H1 (cell line): ENCODE results near the gene BCL11A. TPM values are rescaled to one million over a fixed set of nuclear protein-coding genes. Genes with fewer than 3 reads are reported as not detected.

Experiments
- CTCF ChIA-PET: fragments of 300-600 bp; sonication (Branson Sonifier 250); formaldehyde crosslinking; loops from one replicate; lab custom pipeline; 2021; ENCODE audit not compliant: partially characterized antibody; lab: Charles Lee
- POLR2A ChIA-PET: fragments of 300-600 bp; sonication (Branson Sonifier 250); formaldehyde crosslinking; loops from one replicate; lab custom pipeline; 2021; ENCODE audit warnings: inconsistent platforms; ENCODE audit not compliant: partially characterized antibody; lab: Charles Lee
- DNase-seq, 2 experiments: peaks; one replicate each; pipeline versions ENCODE4 v3.0.0 to v3.0.0-alpha.2; 2010 to 2022; ENCODE audit warnings: low spot score in 2 of 2, low read depth in 1 of 2, mixed read lengths in 1 of 2
- FAIRE-seq: peaks from 2 replicates; lab custom pipeline; 2011; peaks lifted over from hg19 to GRCh38; lab: Jason Lieb, UNC
- H2AFZ ChIP-seq: 2 replicates; pipeline ENCODE4 v1.8.1; 2012; ENCODE audit warnings: low read length, inconsistent platforms
- H2AK5ac ChIP-seq: 2 replicates; pipeline ENCODE4 v1.6.1; 2013; ENCODE audit warnings: low read depth, low read length
- H2BK120ac ChIP-seq: replicated peaks from 2 replicates; pipeline ENCODE3; 2013; ENCODE audit warnings: low read depth, low read length, inconsistent platforms
- H2BK12ac ChIP-seq: 2 replicates; pipeline ENCODE4 v1.6.1; 2013; ENCODE audit warnings: low read depth, low read length
- H2BK15ac ChIP-seq: 2 replicates; pipeline ENCODE4 v1.6.1; 2013; ENCODE audit warnings: low read length
- H2BK20ac ChIP-seq: 2 replicates; pipeline ENCODE4 v1.6.1; 2013; ENCODE audit warnings: low read length
- H2BK5ac ChIP-seq: 2 replicates; pipeline ENCODE4 v1.6.1; 2013; ENCODE audit warnings: low read depth, low read length
- H3K14ac ChIP-seq: 2 replicates; pipeline ENCODE4 v1.6.1; 2013; ENCODE audit warnings: inconsistent platforms; ENCODE audit not compliant: insufficient read length
- H3K18ac ChIP-seq: 2 replicates; pipeline ENCODE4 v1.6.1; 2013; ENCODE audit warnings: low read length; ENCODE audit errors: extremely low read depth
- H3K23ac ChIP-seq: 2 replicates; pipeline ENCODE4 v1.6.1; 2013; ENCODE audit warnings: inconsistent platforms; ENCODE audit not compliant: insufficient read length
- H3K23me2 ChIP-seq: 2 replicates; pipeline ENCODE4 v1.6.1; 2013; ENCODE audit warnings: low read depth, low read length
- H3K27ac ChIP-seq: 2 replicates; pipeline ENCODE4 v1.6.1; 2011; ENCODE audit warnings: low read depth, low read length, inconsistent platforms
- H3K27me3 ChIP-seq, 4 experiments: replicated peaks in 1 of 4; 1 replicate in 1 of 4; 2 replicates in 3 of 4; pipeline versions ENCODE4 v1.6.1 to v1.8.1; 2011 to 2013; ENCODE audit warnings: low read length in 3 of 4, mild to moderate bottlenecking in 3 of 4, inconsistent platforms in 2 of 4, mixed read lengths in 2 of 4, moderate library complexity in 1 of 4; ENCODE audit not compliant: control insufficient read depth in 3 of 4, insufficient read depth in 3 of 4; ENCODE audit errors: extremely low read depth in 1 of 4
- H3K36me3 ChIP-seq, 4 experiments: 2 replicates each; pipeline versions ENCODE4 v1.6.1 to v1.8.1; 2011 to 2013; ENCODE audit warnings: mild to moderate bottlenecking in 4 of 4, low read length in 3 of 4, moderate library complexity in 2 of 4, control low read depth in 1 of 4, inconsistent platforms in 1 of 4; ENCODE audit not compliant: insufficient read depth in 4 of 4, control insufficient read depth in 2 of 4
- H3K4ac ChIP-seq: replicated peaks from 2 replicates; pipeline ENCODE3; 2013; ENCODE audit warnings: low read length, low read depth, mixed read lengths, inconsistent platforms; ENCODE audit not compliant: insufficient read length
- H3K4me1 ChIP-seq, 4 experiments: replicated peaks in 1 of 4; 1 replicate in 1 of 4; 2 replicates in 3 of 4; pipeline versions ENCODE4 v1.6.1 to v1.8.1; 2011 to 2013; ENCODE audit warnings: low read length in 3 of 4, inconsistent platforms in 2 of 4, mixed read lengths in 1 of 4; ENCODE audit not compliant: insufficient read depth in 4 of 4, control insufficient read depth in 3 of 4
- H3K4me2 ChIP-seq, 2 experiments: 2 replicates each; pipeline versions ENCODE4 v1.6.1 to v1.8.1; 2011 to 2013; ENCODE audit warnings: low read depth in 2 of 2, low read length in 2 of 2, control low read depth in 1 of 2, inconsistent platforms in 1 of 2, mild to moderate bottlenecking in 1 of 2; ENCODE audit not compliant: insufficient read depth in 1 of 2
- H3K4me3 ChIP-seq, 4 experiments: fragments of 200-600, 300-600 bp in 1 of 4; sonication (generic), shearing (Covaris generic), sonication (Bioruptor Twin) in 1 of 4; 2 replicates each; pipeline versions ENCODE4 v1.5.1 to v1.8.1; 2011 to 2016; ENCODE audit warnings: low read length in 4 of 4, low read depth in 3 of 4, control low read depth in 2 of 4, inconsistent platforms in 2 of 4, mild to moderate bottlenecking in 2 of 4, mixed read lengths in 1 of 4, moderate library complexity in 1 of 4; ENCODE audit not compliant: insufficient read depth in 2 of 4; ENCODE audit errors: extremely low read depth in 1 of 4
- H3K56ac ChIP-seq: replicated peaks from 2 replicates; pipeline ENCODE3; 2013; ENCODE audit warnings: low read depth, mild to moderate bottlenecking, mixed read lengths, low read length, inconsistent platforms; ENCODE audit not compliant: insufficient read length
- H3K79me1 ChIP-seq: 2 replicates; pipeline ENCODE4 v1.6.1; 2013; ENCODE audit warnings: low read depth, low read length, control low read depth
- H3K79me2 ChIP-seq, 2 experiments: 2 replicates each; pipeline versions ENCODE4 v1.6.1 to v1.8.1; 2012 to 2013; ENCODE audit warnings: low read length in 2 of 2, mild to moderate bottlenecking in 2 of 2, inconsistent platforms in 1 of 2; ENCODE audit not compliant: insufficient read depth in 2 of 2, control insufficient read depth in 1 of 2
- H3K9ac ChIP-seq, 4 experiments: replicated peaks in 1 of 4; 1 replicate in 1 of 4; 2 replicates in 3 of 4; pipeline versions ENCODE4 v1.6.1 to v1.8.1; 2011 to 2013; ENCODE audit warnings: low read depth in 3 of 4, low read length in 3 of 4, control low read depth in 2 of 4, mild to moderate bottlenecking in 2 of 4, moderate library complexity in 2 of 4, inconsistent platforms in 1 of 4; ENCODE audit errors: extremely low read depth in 1 of 4
- H3K9me3 ChIP-seq, 2 experiments: 2 replicates each; pipeline versions ENCODE4 v1.6.1 to v1.8.1; 2012 to 2013; ENCODE audit warnings: mild to moderate bottlenecking in 2 of 2, moderate library complexity in 2 of 2, control low read depth in 1 of 2, inconsistent platforms in 1 of 2, low read depth in 1 of 2, low read length in 1 of 2, mixed read lengths in 1 of 2; ENCODE audit not compliant: insufficient read depth in 2 of 2
- H4K20me1 ChIP-seq, 2 experiments: replicated peaks in 1 of 2; 2 replicates each; pipeline versions ENCODE3 to v1.8.1; 2011 to 2013; ENCODE audit warnings: inconsistent platforms in 2 of 2, low read length in 2 of 2, mild to moderate bottlenecking in 1 of 2; ENCODE audit not compliant: insufficient read depth in 2 of 2, control insufficient read depth in 1 of 2
- H4K5ac ChIP-seq: 2 replicates; pipeline ENCODE4 v1.6.1; 2013; ENCODE audit warnings: low read length, low read depth, mixed read lengths, inconsistent platforms; ENCODE audit not compliant: insufficient read length
- H4K8ac ChIP-seq: 2 replicates; pipeline ENCODE4 v1.8.0; 2013; ENCODE audit warnings: mild to moderate bottlenecking, moderate library complexity, low read length, inconsistent platforms; ENCODE audit not compliant: insufficient read depth; ENCODE audit errors: extremely low read depth
- H4K91ac ChIP-seq: replicated peaks from 2 replicates; pipeline ENCODE3; 2013; ENCODE audit warnings: low read length, mixed read lengths, inconsistent platforms; ENCODE audit not compliant: insufficient read length
- CBX5 ChIP-seq: fragments of 300-800, 300-1000 bp; sonication (generic); IDR thresholded peaks from 2 replicates; pipeline ENCODE4 v1.7.1; 2016; ENCODE audit warnings: antibody characterized with exemption, low read length, low read depth
- CHD2 ChIP-seq: IDR thresholded peaks from 2 replicates; pipeline ENCODE4 v1.6.1; 2012; ENCODE audit warnings: low read length, improper control_type of control experiment
- EP300 ChIP-seq, 2 experiments: IDR thresholded peaks; 1 replicate in 1 of 2; 2 replicates in 1 of 2; pipeline ENCODE4 v1.6.1; 2011 to 2012; ENCODE audit warnings: low read depth in 2 of 2, low read length in 2 of 2, mild to moderate bottlenecking in 2 of 2, borderline replicate concordance in 1 of 2, inconsistent platforms in 1 of 2, moderate library complexity in 1 of 2
- FOSL1 ChIP-seq: IDR thresholded peaks from 2 replicates; pipeline ENCODE4 v1.6.1; 2011; ENCODE audit warnings: mild to moderate bottlenecking, low read depth, low read length, moderate library complexity; ENCODE audit not compliant: insufficient read depth
- JUND ChIP-seq: IDR thresholded peaks from 2 replicates; pipeline ENCODE4 v1.6.1; 2011; ENCODE audit warnings: mild to moderate bottlenecking, improper control_type of control experiment, low read length
- KDM1A ChIP-seq: fragments of 200-600, 300-600 bp; sonication (generic); IDR thresholded peaks from 2 replicates; pipeline ENCODE4 v1.7.1; 2016; ENCODE audit warnings: mild to moderate bottlenecking, low read length, borderline replicate concordance
- NRF1 ChIP-seq: IDR thresholded peaks from 2 replicates; pipeline ENCODE4 v1.6.1; 2011; ENCODE audit warnings: mild to moderate bottlenecking, low read depth, low read length, improper control_type of control experiment
- POU5F1 ChIP-seq: IDR thresholded peaks from 2 replicates; pipeline ENCODE4 v1.6.1; 2011; ENCODE audit warnings: low read depth, mild to moderate bottlenecking, low read length, moderate library complexity
- SIN3A ChIP-seq, 2 experiments: IDR thresholded peaks in 1 of 2; conservative IDR thresholded peaks in 1 of 2; 2 replicates each; pipeline ENCODE4 v1.6.1; 2011 to 2012; ENCODE audit warnings: low read length in 2 of 2, improper control_type of control experiment in 1 of 2, low read depth in 1 of 2, mild to moderate bottlenecking in 1 of 2
- SIX5 ChIP-seq: IDR thresholded peaks from 2 replicates; pipeline ENCODE4 v1.6.1; 2011; ENCODE audit warnings: mild to moderate bottlenecking, low read depth, low read length
- SUZ12 ChIP-seq: fragments of 200-600 bp; sonication (generic); IDR thresholded peaks from 2 replicates; pipeline ENCODE4 v1.6.1; 2012; ENCODE audit warnings: mild to moderate bottlenecking, inconsistent platforms, low read length, moderate library complexity, mixed read lengths
- TAF7 ChIP-seq: optimal IDR thresholded peaks from 2 replicates; pipeline ENCODE3; 2011; ENCODE audit warnings: low read depth, mild to moderate bottlenecking, inconsistent platforms, low read length, moderate library complexity, borderline replicate concordance
- TCF12 ChIP-seq: IDR thresholded peaks from 2 replicates; pipeline ENCODE4 v1.6.1; 2011; ENCODE audit warnings: low read depth, mild to moderate bottlenecking, low read length
- polyA plus RNA-seq, 7 experiments: library from polyadenylated mRNA; depleted of rRNA in 3 of 7; stranded (reverse) in 5 of 7; unstranded in 2 of 7; fragments of >200 nt in 5 of 7; fragments of 200-250 nt in 2 of 7; gene quantifications; 1 replicate in 5 of 7; 2 replicates in 1 of 7; 4 replicates in 1 of 7; pipeline versions ENCODE4 v1.2.1 to v1.2.3, GENCODE V29; 2011 to 2013; ENCODE audit warnings: missing spikeins in 2 of 7, mixed read lengths in 2 of 7
- total RNA-seq: library from RNA; stranded (reverse); fragmentation: NEBNext Ultra II Directional; extraction: Animal tissue kit (Norgen Biotek cat#: 25700); gene quantifications from 2 replicates; pipeline ENCODE4 v1.2.1, GENCODE V29; 2021

The BCL11A gene
- total and polyA plus RNA-seq, 2 of the 8 experiments (the other 6 are each of a cell fraction or from before 2014, with no cell fraction given): 11.9 to 59.3 TPM

DNA sequence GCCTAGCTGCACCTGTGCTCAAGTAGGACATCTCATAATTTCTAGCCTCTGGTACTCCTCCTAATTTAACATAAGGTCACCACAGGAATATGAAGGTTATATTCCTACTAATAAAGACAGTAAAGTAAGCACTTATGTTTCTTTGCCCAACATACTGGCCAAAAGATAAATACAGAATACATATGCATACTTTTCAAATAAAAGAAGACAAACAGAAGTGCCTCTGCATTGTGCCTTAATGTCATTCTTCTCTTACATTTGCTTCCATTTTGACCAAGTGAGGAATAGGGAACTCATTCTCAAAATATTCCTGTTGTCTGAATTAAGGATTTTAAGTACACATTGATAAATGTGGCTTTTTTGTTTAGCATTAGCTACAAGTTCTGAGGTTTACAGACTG is 5.6 kb downstream of the BCL11A start:
- no peak overlapping the region for H3K56ac ChIP-seq
- no peak overlapping the region for H2BK120ac ChIP-seq
- H3K27me3 ChIP-seq: no peaks in the 10 kb centered on the region
- H3K4me3 ChIP-seq: peak overlapping the region in 1 of 4 experiments; percentile 92; a peak in 2 of 8 replicates
- no peak for DNase-seq
- no peak for FAIRE-seq
- no peak overlapping the region for H4K8ac ChIP-seq
- H3K14ac ChIP-seq: no peak overlapping the region
- H4K5ac ChIP-seq: no peak overlapping the region
- TF ChIP-seq FOSL1: no peak
- TF ChIP-seq KDM1A: no peak
- no peak for TF ChIP-seq EP300 (IDR thresholded peaks at IDR 0.05; ENCODE audit: borderline replicate concordance in 1 of 2, low read depth in 2 of 2, low read length in 2 of 2)
- TF ChIP-seq SIN3A (conservative IDR thresholded peaks at IDR 0.05 in 1 of 2, IDR thresholded peaks at IDR 0.05 in 1 of 2; ENCODE audit: low read depth in 1 of 2, low read length in 2 of 2): no peak
- TF ChIP-seq SIX5: no peak
- TF ChIP-seq TAF7: no peak
- TF ChIP-seq NRF1: no peak
- TF ChIP-seq CHD2: no peak
- TF ChIP-seq POU5F1: no peak
- no peak for TF ChIP-seq TCF12
- TF ChIP-seq JUND: no peak
- no peak for TF ChIP-seq CBX5
- TF ChIP-seq SUZ12: no peak
- no peak overlapping the region for H2AFZ ChIP-seq
- no peak overlapping the region for H4K91ac ChIP-seq
- no peak overlapping the region for H2BK12ac ChIP-seq
- CTCF ChIA-PET: no interaction called here
- no peak overlapping the region for H2AK5ac ChIP-seq
- H3K9ac ChIP-seq: no peak overlapping the region
- peaks cover 16 to 36% (median 23%) of the 10 kb centered on the region in 4 experiments for H3K36me3 ChIP-seq
- H3K79me2 ChIP-seq: peaks cover 6 to 89% of the 10 kb centered on the region in 2 experiments; a peak in 3 of 4 replicates
- H2BK20ac ChIP-seq: no peak overlapping the region
- POLR2A ChIA-PET: no interaction called here
- H3K4me2 ChIP-seq: peak overlapping the region; percentile 91 to 99; a peak in 2 of 4 replicates
- peaks cover 2 to 16% (median 8%) of the 10 kb centered on the region in 4 experiments; a peak in 5 of 7 replicates for H3K4me1 ChIP-seq
- no peak overlapping the region for H3K18ac ChIP-seq
- peaks cover 14 to 25% of the 10 kb centered on the region in 2 experiments for H4K20me1 ChIP-seq
- no peak overlapping the region for H3K23ac ChIP-seq
- peaks cover 5% of the 10 kb centered on the region; the same call in 1 of the 2 replicates for H3K79me1 ChIP-seq
- H2BK15ac ChIP-seq: no peak overlapping the region
- peaks cover 15% of the 10 kb centered on the region; the same call in 1 of the 2 replicates for H3K23me2 ChIP-seq
- H3K4ac ChIP-seq: no peak overlapping the region
- no peaks in the 10 kb centered on the region for H3K9me3 ChIP-seq
- H3K27ac ChIP-seq: no peak overlapping the region
- no peak overlapping the region for H2BK5ac ChIP-seq
